ENCODE data around the gene TGFA.

DNA sequence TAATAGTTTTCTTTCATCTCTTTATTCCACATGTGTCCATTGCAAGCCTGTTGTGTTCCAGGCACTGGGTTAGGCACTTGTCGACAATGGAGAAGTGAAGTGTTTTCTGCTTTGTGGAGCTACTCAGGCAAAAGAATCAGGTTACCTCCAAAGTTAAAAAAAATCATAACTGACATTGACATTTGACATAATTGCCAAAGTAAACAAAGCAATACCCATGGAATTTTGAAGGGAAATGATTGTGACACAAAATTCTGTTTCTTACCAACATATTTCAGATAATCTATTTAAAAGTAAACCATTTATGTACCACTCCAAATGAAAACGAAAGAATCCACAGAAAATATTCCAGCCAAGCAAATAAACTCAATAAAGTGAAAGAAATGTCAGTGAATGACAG, 6.4 kb upstream of the TGFA start:
- TF ChIP-seq EZH2 (IDR thresholded peaks at IDR 0.05; ENCODE audit: insufficient read depth, poor library complexity, severe bottlenecking) (no peak), EZH2phosphoT487 (IDR thresholded peaks at IDR 0.05; ENCODE audit: insufficient read depth, low read depth) (no peak)
